Retinal pigment epithelial cell (primary cell): ENCODE measurements around the gene LILRB4.
"Not testable (repeated sequence)": the region's sequence is repeated elsewhere in the genome, so short reads cannot be mapped to it uniquely, and the experiment has no call there.

Experiments
- DNase-seq: peaks from one replicate; pipeline ENCODE4 v3.0.0-alpha.2; 2010; ENCODE audit warnings: low read depth
- H3K4me3 ChIP-seq: 2 replicates; pipeline ENCODE4 v1.5.1; 2011; ENCODE audit warnings: mild to moderate bottlenecking, low read length, control low read depth, moderate library complexity
- TF ChIP-seq, protein P1 (sequence below): conservative IDR thresholded peaks from 2 replicates; pipeline ENCODE4 v1.5.1; 2011; ENCODE audit warnings: low read depth, low read length, control low read depth, inconsistent platforms

The LILRB4 gene

DNA sequence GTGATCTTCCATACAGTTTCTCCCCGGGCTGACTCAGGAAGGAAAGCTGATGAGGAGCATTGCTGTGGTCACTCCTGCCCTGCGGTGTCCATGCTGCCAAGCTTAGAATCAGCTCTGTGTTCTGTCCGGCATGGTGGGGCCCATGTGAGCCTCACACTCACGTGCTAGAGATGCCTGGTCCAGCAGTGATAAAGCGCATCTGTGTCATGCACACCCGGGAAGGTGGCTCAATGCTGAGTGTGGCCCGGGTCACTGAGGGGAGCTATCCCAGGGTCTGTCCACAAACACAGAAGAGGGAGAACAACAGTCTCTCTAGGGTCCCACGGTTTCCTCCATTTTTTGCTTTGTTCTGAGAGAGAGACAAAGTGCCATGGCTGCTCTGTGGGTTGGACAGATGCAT, 36.0 kb upstream of the LILRB4 start:
- TF ChIP-seq, protein P1, sequence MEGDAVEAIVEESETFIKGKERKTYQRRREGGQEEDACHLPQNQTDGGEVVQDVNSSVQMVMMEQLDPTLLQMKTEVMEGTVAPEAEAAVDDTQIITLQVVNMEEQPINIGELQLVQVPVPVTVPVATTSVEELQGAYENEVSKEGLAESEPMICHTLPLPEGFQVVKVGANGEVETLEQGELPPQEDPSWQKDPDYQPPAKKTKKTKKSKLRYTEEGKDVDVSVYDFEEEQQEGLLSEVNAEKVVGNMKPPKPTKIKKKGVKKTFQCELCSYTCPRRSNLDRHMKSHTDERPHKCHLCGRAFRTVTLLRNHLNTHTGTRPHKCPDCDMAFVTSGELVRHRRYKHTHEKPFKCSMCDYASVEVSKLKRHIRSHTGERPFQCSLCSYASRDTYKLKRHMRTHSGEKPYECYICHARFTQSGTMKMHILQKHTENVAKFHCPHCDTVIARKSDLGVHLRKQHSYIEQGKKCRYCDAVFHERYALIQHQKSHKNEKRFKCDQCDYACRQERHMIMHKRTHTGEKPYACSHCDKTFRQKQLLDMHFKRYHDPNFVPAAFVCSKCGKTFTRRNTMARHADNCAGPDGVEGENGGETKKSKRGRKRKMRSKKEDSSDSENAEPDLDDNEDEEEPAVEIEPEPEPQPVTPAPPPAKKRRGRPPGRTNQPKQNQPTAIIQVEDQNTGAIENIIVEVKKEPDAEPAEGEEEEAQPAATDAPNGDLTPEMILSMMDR, result no peak
- no peak overlapping the region for H3K4me3 ChIP-seq
- no peak for DNase-seq

DNA sequence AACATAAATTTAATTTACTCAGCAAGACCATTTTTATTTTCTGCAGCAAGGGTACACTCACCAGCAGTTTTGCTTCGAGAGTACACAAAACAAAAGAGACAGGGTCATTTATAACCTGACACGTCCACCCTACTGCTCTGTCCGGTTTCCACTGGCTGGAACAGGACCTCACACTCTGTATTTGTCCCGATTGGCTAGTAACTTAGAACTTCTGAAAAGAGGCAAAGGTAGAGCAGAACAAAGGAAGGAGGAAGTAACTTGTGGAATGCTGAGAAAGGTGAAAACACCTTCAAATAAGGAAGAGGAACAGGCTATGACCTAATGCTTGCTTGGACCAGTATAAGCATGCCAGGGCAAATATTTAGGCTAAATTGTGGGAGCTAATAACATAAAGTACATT, 34.9 kb upstream of the LILRB4 start:
- not testable (repeated sequence) for H3K4me3 ChIP-seq, DNase-seq

DNA sequence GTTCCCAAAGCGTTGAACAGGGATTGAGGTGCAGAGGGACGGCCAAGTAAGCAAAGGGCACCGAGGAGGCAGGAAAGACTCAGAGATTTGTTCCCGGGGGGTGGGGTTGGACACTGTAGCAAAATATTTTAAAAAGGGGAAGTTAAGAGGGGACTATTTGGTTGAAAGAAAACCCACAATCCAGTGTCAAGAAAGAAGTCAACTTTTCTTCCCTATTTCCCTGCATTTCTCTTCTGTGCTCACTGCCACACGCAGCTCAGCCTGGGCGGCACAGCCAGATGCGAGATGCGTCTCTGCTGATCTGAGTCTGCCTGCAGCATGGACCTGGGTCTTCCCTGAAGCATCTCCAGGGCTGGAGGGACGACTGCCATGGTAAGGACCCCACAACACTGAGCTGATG, 32.5 kb upstream of the LILRB4 start, which contains the start of gene LILRB1:
TSS of gene LILRB1 (plus strand) at position 223 of the 400 bp plus-strand sequence. CDS start 590 bp downstream, outside the sequence.
- not testable (repeated sequence) for DNase-seq, H3K4me3 ChIP-seq

DNA sequence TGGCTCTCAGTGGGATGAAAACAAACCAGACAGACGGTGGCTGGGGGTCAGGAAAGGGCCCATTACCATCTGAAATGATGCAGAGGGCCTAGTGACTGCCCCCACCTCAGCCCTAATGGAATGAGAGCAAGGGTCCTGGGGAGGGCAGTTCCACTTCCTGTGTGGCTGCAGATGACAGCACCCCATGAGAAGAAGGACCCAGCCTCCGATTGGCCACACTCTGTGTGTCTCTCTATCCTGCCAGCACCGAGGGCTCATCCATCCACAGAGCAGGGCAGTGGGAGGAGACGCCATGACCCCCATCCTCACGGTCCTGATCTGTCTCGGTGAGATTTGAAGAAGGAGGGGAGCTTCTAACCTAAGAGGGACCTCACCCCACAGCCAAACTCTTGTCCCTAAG, 32.0 kb upstream of the LILRB4 start:
- no peak for DNase-seq
- H3K4me3 ChIP-seq, result no peak overlapping the region
- TF ChIP-seq, protein P1, result no peak

DNA sequence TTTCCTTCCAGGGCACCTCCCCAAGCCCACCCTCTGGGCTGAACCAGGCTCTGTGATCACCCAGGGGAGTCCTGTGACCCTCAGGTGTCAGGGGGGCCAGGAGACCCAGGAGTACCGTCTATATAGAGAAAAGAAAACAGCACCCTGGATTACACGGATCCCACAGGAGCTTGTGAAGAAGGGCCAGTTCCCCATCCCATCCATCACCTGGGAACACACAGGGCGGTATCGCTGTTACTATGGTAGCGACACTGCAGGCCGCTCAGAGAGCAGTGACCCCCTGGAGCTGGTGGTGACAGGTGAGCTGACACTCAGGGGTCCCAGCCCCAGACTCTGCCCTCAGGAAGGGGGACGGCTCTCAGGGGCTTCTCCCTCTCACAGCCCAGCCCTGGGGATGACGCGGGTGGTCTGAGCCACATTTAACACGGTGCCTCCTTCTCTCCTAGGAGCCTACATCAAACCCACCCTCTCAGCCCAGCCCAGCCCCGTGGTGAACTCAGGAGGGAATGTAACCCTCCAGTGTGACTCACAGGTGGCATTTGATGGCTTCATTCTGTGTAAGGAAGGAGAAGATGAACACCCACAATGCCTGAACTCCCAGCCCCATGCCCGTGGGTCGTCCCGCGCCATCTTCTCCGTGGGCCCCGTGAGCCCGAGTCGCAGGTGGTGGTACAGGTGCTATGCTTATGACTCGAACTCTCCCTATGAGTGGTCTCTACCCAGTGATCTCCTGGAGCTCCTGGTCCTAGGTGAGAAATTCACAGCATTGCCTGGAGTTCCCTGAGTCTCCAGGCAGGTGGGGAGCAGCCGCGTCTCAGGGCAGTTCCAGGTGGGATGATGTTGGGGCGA, 31.1 kb upstream of the LILRB4 start:
- not testable (repeated sequence) for H3K4me3 ChIP-seq, DNase-seq

DNA sequence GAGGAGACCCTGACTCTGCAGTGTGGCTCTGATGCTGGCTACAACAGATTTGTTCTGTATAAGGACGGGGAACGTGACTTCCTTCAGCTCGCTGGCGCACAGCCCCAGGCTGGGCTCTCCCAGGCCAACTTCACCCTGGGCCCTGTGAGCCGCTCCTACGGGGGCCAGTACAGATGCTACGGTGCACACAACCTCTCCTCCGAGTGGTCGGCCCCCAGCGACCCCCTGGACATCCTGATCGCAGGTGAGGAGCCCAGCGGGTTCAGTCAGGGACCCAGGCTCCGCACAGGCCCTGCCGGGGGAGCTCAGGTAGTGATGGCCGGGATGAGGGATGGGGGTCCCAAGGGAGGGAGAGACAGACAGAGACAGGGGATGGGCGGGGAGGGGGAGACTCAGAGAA, 30.3 kb upstream of the LILRB4 start:
- DNase-seq, result not testable (repeated sequence)

DNA sequence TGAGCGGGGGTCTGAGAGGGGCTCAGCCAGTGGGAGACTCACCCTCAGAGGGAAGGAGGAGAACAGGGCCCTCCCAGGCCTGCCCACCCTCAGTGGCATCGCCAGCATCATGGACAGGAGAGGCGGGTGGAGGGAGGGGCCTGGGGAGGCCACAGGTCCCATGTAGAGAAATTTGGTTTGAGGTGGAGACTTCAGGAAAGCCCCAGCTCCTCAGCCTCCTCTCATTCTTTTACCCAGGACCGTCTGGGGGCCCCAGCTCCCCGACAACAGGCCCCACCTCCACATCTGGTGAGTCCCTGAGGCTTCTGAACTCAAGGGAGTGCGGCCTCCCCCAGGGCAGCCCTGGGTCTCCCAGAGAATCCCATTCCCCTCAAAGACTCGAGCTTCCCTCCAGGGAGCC, 29.4 kb upstream of the LILRB4 start:
- TF ChIP-seq, protein P1, result no peak
- no peak overlapping the region for H3K4me3 ChIP-seq
- no peak for DNase-seq

More for the DNA sequence above, 30.3 kb upstream of the LILRB4 start:
- H3K4me3 ChIP-seq, result not testable (repeated sequence)

DNA sequence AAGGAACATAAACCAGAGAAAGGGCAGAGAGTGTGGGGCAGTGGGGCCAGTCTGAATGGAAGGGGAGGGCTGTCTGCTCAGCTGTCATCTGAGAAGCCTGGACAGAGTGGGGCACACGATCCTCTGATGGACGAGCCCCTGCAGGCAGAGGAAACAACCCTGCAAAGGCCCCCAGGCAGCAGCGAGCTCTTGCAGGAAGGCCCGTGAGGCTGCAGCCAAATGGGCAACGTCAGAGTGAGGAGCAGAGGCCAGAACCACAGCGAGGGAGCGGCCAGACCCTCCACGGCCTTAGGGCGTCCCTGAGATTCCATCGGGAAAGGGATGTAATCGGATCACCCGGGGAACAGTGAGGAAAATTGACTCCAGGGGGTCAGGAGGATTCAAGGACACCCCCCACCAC, 26.7 kb upstream of the LILRB4 start:
- DNase-seq, H3K4me3 ChIP-seq: not testable (repeated sequence)

DNA sequence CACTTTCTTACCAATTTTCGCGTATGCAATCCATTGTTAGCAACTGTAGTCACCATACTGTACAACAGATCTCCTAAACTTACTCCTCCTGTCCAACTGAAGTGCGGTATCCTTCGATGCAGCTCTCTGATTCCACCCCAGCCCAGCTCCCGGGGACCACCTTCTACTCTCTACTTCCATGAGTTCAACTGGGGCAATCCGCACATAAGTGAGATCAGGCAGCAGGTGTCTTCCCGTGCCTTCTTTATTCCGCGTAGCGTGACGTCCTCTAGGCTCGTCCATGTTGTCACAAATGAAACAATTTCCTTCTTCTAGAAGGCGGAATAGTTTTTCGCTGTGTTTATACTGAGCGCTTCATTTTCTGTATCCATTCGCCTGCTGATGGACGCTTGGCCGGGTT, 24.1 kb upstream of the LILRB4 start:
- TF ChIP-seq, protein P1, result no peak

DNA sequence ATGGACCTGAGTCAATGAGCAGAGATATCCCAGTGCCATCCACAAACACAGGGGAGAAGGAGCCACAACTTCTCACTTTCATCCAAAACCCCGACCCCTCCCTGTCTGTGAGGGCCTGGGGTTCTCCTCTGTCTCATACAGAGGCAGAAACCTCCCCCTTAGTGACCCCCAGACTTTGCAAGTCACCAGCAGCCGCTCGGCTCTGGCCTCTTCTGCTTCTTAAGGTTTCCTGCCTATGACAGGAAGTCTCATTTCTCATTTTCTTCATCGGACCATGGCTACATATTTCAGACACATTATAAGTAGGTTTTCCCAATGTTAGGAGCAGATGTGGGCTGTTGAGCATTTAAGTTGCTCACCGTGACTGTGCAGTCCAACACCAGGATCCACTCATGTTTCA, 19.8 kb upstream of the LILRB4 start:
- not testable (repeated sequence) for DNase-seq, H3K4me3 ChIP-seq

More for the DNA sequence above, 24.1 kb upstream of the LILRB4 start:
- no peak for DNase-seq
- no peak overlapping the region for H3K4me3 ChIP-seq

DNA sequence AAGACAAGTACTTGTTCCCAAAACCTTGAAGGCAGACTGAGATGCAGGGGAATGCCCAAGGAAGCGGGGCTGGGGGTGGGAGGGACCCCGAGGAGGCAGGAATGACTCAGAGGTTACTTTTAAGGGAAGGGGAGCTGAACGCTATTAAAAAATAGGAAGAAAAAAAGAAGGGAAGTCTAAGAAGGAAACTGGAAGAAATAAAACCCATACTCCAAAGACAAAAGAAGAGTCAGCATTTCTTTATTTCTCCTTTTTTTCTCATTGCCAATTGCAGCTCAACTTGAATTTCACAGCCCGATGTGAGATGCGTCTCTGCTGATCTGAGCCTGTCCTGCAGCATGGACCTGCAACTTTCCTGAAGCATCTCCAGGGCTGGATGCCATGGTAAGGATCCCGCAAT, 19.2 kb upstream of the LILRB4 start:
- not testable (repeated sequence) for H3K4me3 ChIP-seq, DNase-seq
